K562 treated with DMSO at 1 percent for 4 hours (cell line): ENCODE data around the gene NWD2. TPM values are rescaled to one million over a fixed set of nuclear protein-coding genes. Genes with fewer than 3 reads are reported as not detected.

Source experiments
- total RNA-seq: library from RNA; unstranded; fragments of 300-600 nt; gene quantifications from 2 replicates; pipeline ENCODE4 v1.2.3, GENCODE V29; 2022; ENCODE audit not compliant: insufficient read depth

The NWD2 gene
- total RNA-seq = not detected in 2 replicates

GRCh38 chr4:37244583-37245390 is at the start of gene NWD2:
TSS of gene NWD2 (plus strand) at chr4:37244743. CDS start at chr4:37245068, 325 bp downstream.

